H9 (cell line): Measurements from ENCODE around the gene GAP43. TPM values are rescaled to one million over a fixed set of nuclear protein-coding genes. Genes with fewer than 3 reads are reported as not detected.

Experiments
- DNase-seq: peaks from one replicate; pipeline ENCODE4 v3.0.0-alpha.2; 2017
- H2AFZ ChIP-seq: one replicate; pipeline ENCODE4 v1.6.1; 2013; ENCODE audit warnings: mild to moderate bottlenecking, low read length, control low read depth, moderate library complexity
- H2AK5ac ChIP-seq: 2 replicates; pipeline ENCODE4 v1.6.1; 2013; ENCODE audit warnings: low read length, control low read depth, mixed read lengths; ENCODE audit not compliant: insufficient read length
- H2BK120ac ChIP-seq: one replicate; pipeline ENCODE4 v1.6.1; 2013; ENCODE audit warnings: low read depth, mild to moderate bottlenecking, low read length, control low read depth, inconsistent platforms; ENCODE audit not compliant: poor library complexity, severe bottlenecking
- H2BK12ac ChIP-seq: 2 replicates; pipeline ENCODE4 v1.6.1; 2013; ENCODE audit warnings: low read length, control low read depth, mixed read lengths, low read depth; ENCODE audit not compliant: insufficient read length
- H2BK15ac ChIP-seq: 2 replicates; pipeline ENCODE4 v1.6.1; 2013; ENCODE audit warnings: low read depth, low read length, control low read depth
- H2BK20ac ChIP-seq: one replicate; pipeline ENCODE4 v1.6.1; 2013; ENCODE audit warnings: low read depth, mild to moderate bottlenecking, low read length, control low read depth, inconsistent platforms; ENCODE audit not compliant: poor library complexity, severe bottlenecking
- H2BK5ac ChIP-seq: 2 replicates; pipeline ENCODE4 v1.6.1; 2013; ENCODE audit warnings: low read length, control low read depth, mixed read lengths; ENCODE audit not compliant: insufficient read length
- H3K14ac ChIP-seq: 2 replicates; pipeline ENCODE4 v1.6.1; 2013; ENCODE audit warnings: low read length, control low read depth; ENCODE audit not compliant: insufficient read depth
- H3K18ac ChIP-seq: 2 replicates; pipeline ENCODE4 v1.6.1; 2013; ENCODE audit warnings: low read depth, mild to moderate bottlenecking, mixed read lengths, low read length, control low read depth; ENCODE audit not compliant: insufficient read length
- H3K23ac ChIP-seq: 2 replicates; pipeline ENCODE4 v1.6.1; 2013; ENCODE audit warnings: low read length, control low read depth, mixed read lengths, low read depth; ENCODE audit not compliant: insufficient read length
- H3K23me2 ChIP-seq: 2 replicates; pipeline ENCODE4 v1.6.1; 2013; ENCODE audit warnings: low read depth, mild to moderate bottlenecking, mixed read lengths, low read length, control low read depth; ENCODE audit not compliant: insufficient read length, poor library complexity, severe bottlenecking
- H3K27ac ChIP-seq: 2 replicates; pipeline ENCODE4 v1.5.1; 2013; ENCODE audit warnings: low read length, control low read depth, mixed read lengths, low read depth; ENCODE audit not compliant: insufficient read length
- H3K27me3 ChIP-seq: 2 replicates; pipeline ENCODE4 v1.6.1; 2013; ENCODE audit warnings: low read length, control low read depth, inconsistent platforms; ENCODE audit not compliant: insufficient read depth
- H3K4ac ChIP-seq: 2 replicates; pipeline ENCODE4 v1.6.1; 2013; ENCODE audit warnings: low read depth, mild to moderate bottlenecking, control low read depth, inconsistent platforms, low read length, moderate library complexity
- H3K4me1 ChIP-seq: 2 replicates; pipeline ENCODE4 v1.6.1; 2013; ENCODE audit warnings: low read length, control low read depth, inconsistent platforms; ENCODE audit not compliant: insufficient read depth
- H3K4me2 ChIP-seq: 2 replicates; pipeline ENCODE4 v1.6.1; 2013; ENCODE audit warnings: low read length, control low read depth, mixed read lengths; ENCODE audit not compliant: insufficient read length, insufficient read depth
- H3K56ac ChIP-seq: 2 replicates; pipeline ENCODE4 v1.6.1; 2013; ENCODE audit warnings: low read depth, mild to moderate bottlenecking, mixed read lengths, low read length, control low read depth; ENCODE audit not compliant: insufficient read length
- H3K79me1 ChIP-seq: 2 replicates; pipeline ENCODE4 v1.6.1; 2013; ENCODE audit warnings: low read depth, mild to moderate bottlenecking, moderate library complexity, low read length, control low read depth, inconsistent platforms; ENCODE audit not compliant: insufficient read depth, poor library complexity, severe bottlenecking
- H3K79me2 ChIP-seq: 2 replicates; pipeline ENCODE4 v1.6.1; 2013; ENCODE audit warnings: low read length, control low read depth, inconsistent platforms; ENCODE audit not compliant: insufficient read depth
- H3K9ac ChIP-seq: 2 replicates; pipeline ENCODE4 v1.6.1; 2013; ENCODE audit warnings: low read length, control low read depth, mixed read lengths; ENCODE audit not compliant: insufficient read length; ENCODE audit errors: extremely low read depth
- H3K9me3 ChIP-seq: one replicate; pipeline ENCODE4 v1.6.1; 2013; ENCODE audit warnings: low read depth, low read length, inconsistent platforms; ENCODE audit not compliant: control insufficient read depth
- H3T11ph ChIP-seq: one replicate; pipeline ENCODE4 v1.6.1; 2013; ENCODE audit warnings: mild to moderate bottlenecking, low read length, control low read depth, inconsistent platforms
- H4K20me1 ChIP-seq: one replicate; pipeline ENCODE4 v1.6.1; 2013; ENCODE audit not compliant: control insufficient read depth, insufficient read length, insufficient read depth
- H4K5ac ChIP-seq: 2 replicates; pipeline ENCODE4 v1.6.1; 2013; ENCODE audit warnings: low read depth, mild to moderate bottlenecking, mixed read lengths, low read length, control low read depth; ENCODE audit not compliant: insufficient read length
- H4K8ac ChIP-seq: replicated peaks from 2 replicates; pipeline ENCODE4 v1.6.1; 2013; ENCODE audit warnings: low read length, control low read depth, mixed read lengths, low read depth; ENCODE audit not compliant: insufficient read length
- H4K91ac ChIP-seq: 2 replicates; pipeline ENCODE4 v1.6.1; 2013; ENCODE audit warnings: low read depth, mild to moderate bottlenecking, moderate library complexity, mixed read lengths, low read length, control low read depth; ENCODE audit not compliant: insufficient read length
- H3K27ac Mint-ChIP-seq, 3 experiments: 2 replicates in 2 of 3; 3 replicates in 1 of 3; pipeline ENCODE4 v1.8.0; 2020 to 2021; ENCODE audit warnings: mixed read lengths in 3 of 3, mild to moderate bottlenecking in 1 of 3, moderate library complexity in 1 of 3
- H3K27me3 Mint-ChIP-seq: 2 replicates; pipeline ENCODE4 v1.8.0; 2021; ENCODE audit warnings: low read depth, mild to moderate bottlenecking, moderate library complexity, mixed read lengths
- H3K36me3 Mint-ChIP-seq, 3 experiments: 2 replicates in 2 of 3; 3 replicates in 1 of 3; pipeline ENCODE4 v1.8.0; 2020 to 2021; ENCODE audit warnings: low read depth in 3 of 3, mixed read lengths in 3 of 3; ENCODE audit not compliant: insufficient read depth in 1 of 3
- H3K4me1 Mint-ChIP-seq, 2 experiments: 2 replicates each; pipeline ENCODE4 v1.8.0; 2020; ENCODE audit warnings: mixed read lengths in 2 of 2
- H3K4me3 Mint-ChIP-seq, 2 experiments: 2 replicates in 1 of 2; 3 replicates in 1 of 2; pipeline ENCODE4 v1.8.0; 2020 to 2021; ENCODE audit warnings: mild to moderate bottlenecking in 2 of 2, mixed read lengths in 2 of 2, moderate library complexity in 1 of 2
- H3K9me3 Mint-ChIP-seq, 2 experiments: 2 replicates in 1 of 2; 3 replicates in 1 of 2; pipeline ENCODE4 v1.8.0; 2020; ENCODE audit warnings: mild to moderate bottlenecking in 2 of 2, mixed read lengths in 2 of 2, moderate library complexity in 1 of 2
- CTCF ChIP-seq: fragments of 200-600 bp; sonication (generic); conservative IDR thresholded peaks from 3 replicates; pipeline ENCODE4 v1.8.0; 2021; ENCODE audit warnings: antibody characterized with exemption, mild to moderate bottlenecking
- total RNA-seq: library from RNA; stranded (reverse); gene quantifications from 2 replicates; pipeline ENCODE4 v1.2.1, GENCODE V29; 2021

GAP43 gene
- total RNA-seq, 1 experiment from 2014 or later, result 12.8 TPM

GRCh38 chr3:115632026-115632425 lies 8.7 kb downstream of the GAP43 start:
- no peak overlapping the region for H2AFZ ChIP-seq
- no peak overlapping the region for H3K18ac ChIP-seq
- no peak overlapping the region for H3K4me2 ChIP-seq
- TF ChIP-seq CTCF, result no peak
- H3K9ac ChIP-seq, result no peak overlapping the region
- no peak overlapping the region for H3K27ac ChIP-seq
- no peak overlapping the region for H4K91ac ChIP-seq
- no peak overlapping the region for H4K5ac ChIP-seq
- H3K27me3 ChIP-seq, result no peaks in the 10 kb centered on the region
- no peak overlapping the region for H3T11ph ChIP-seq
- Mint-ChIP-seq H3K27me3 (no peaks in the 10 kb centered on the region; the same call in 1 of the 2 replicates), H3K27ac (no peak overlapping the region), H3K9me3 (no peaks in the 10 kb centered on the region), H3K4me3 (no peak overlapping the region), H3K4me1 (peaks cover 10 to 13% of the 10 kb centered on the region in 2 experiments; a peak in 3 of 4 replicates), H3K36me3 (no peaks in the 10 kb centered on the region)
- H2BK15ac ChIP-seq, result no peak overlapping the region
- H3K9me3 ChIP-seq, result no peaks in the 10 kb centered on the region
- H3K79me2 ChIP-seq, result no peaks in the 10 kb centered on the region; the same call in 1 of the 2 replicates
- no peak overlapping the region for H4K8ac ChIP-seq
- H2AK5ac ChIP-seq, result no peak overlapping the region
- no peak overlapping the region for H2BK5ac ChIP-seq
- no peaks in the 10 kb centered on the region for H3K79me1 ChIP-seq
- no peak overlapping the region for H3K23ac ChIP-seq
- no peak overlapping the region for H2BK120ac ChIP-seq
- no peak overlapping the region for H3K56ac ChIP-seq
- no peak overlapping the region; the same call in 1 of the 2 replicates for H3K14ac ChIP-seq
- H3K23me2 ChIP-seq, result no peaks in the 10 kb centered on the region
- no peak overlapping the region for H3K4ac ChIP-seq
- H2BK20ac ChIP-seq, result no peak overlapping the region
- H4K20me1 ChIP-seq, result no peaks in the 10 kb centered on the region
- H3K4me1 ChIP-seq, result peaks cover 6% of the 10 kb centered on the region; the same call in 1 of the 2 replicates
- no peak for DNase-seq
- H2BK12ac ChIP-seq, result no peak overlapping the region
